Colonic mucosa (tissue), 4 donors: ENCODE results near the gene WDR91. TPM values are rescaled to one million over a fixed set of nuclear protein-coding genes. Genes with fewer than 3 reads are reported as not detected.
A peak's percentile ranks its signal among the peaks of the same experiment; 100 is the strongest.

Source experiments
- DNase-seq: peaks from one replicate; pipeline ENCODE4 v3.0.0-alpha.2; 2020
- H3K27ac ChIP-seq: fragments of 200-600 bp; one replicate; pipeline ENCODE4 v1.8.0; 2021
- H3K27me3 ChIP-seq: fragments of 200-600 bp; one replicate; pipeline ENCODE4 v1.8.0; 2021
- H3K36me3 ChIP-seq: fragments of 200-600 bp; one replicate; pipeline ENCODE4 v1.8.0; 2021
- H3K4me1 ChIP-seq: fragments of 200-600 bp; one replicate; pipeline ENCODE4 v1.8.0; 2021; ENCODE audit warnings: mild to moderate bottlenecking
- H3K4me3 ChIP-seq: fragments of 200-600 bp; one replicate; pipeline ENCODE4 v1.8.0; 2021
- H3K9ac ChIP-seq, 2 donors: one replicate each; pipeline ENCODE4 v1.7.0; 2013; ENCODE audit warnings: control low read depth in 2 of 2, low read depth in 2 of 2, low read length in 2 of 2
- H3K9me3 ChIP-seq: fragments of 200-600 bp; one replicate; pipeline ENCODE4 v1.8.0; 2021
- intact Hi-C: fragments of 100-400 bp; cut with DNase I; formaldehyde crosslinking; loops from one replicate; pipeline ENCODE4 v1.14.1; 2022
- total RNA-seq, 2 donors: library from RNA; stranded (reverse); fragmentation: NEBNext Ultra II Directional in 1 of 2; extraction: Animal tissue kit (Norgen Biotek cat#: 25700) in 1 of 2; gene quantifications; one replicate each; pipeline ENCODE4 v1.2.1, GENCODE V29; 2021
- TF ChIP-seq, protein P1 (sequence below): fragments of 200-600 bp; IDR thresholded peaks from one replicate; pipeline ENCODE4 v1.8.0; 2022; ENCODE audit warnings: antibody characterized with exemption, mild to moderate bottlenecking
- donor health status: healthy.
- donor health status: DM: no; HTN: no; CAD: no.
- donor health status: DM: no; HTN: no; CAD: no.

The WDR91 gene
- total RNA-seq, 2 donors from 2014 or later, result 4.8 to 6.5 TPM

DNA sequence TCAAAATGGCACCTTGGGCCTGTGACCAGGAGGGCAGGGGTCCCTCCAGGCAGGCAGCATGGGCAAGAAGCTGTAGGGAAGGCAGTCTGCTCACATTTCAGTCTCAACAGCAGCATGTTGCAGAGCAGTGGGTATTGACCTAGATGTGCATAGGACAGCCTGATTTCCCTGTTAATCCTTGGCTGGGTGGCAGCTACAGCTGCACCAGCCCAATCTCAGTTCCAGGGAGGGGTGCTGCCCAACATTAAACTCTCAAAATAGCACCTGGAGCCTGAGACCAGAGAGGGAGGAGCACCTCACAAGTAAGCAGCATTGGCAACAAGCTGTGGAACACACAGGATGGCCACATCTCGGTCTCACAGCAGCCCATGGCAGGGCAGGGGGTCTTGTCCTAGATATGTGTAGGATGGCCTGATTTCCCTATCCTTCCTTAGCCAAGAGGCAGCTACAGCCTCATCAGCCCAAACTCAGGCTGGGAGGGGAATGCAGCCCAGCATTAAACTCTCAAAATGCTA lies 53.1 kb downstream of the WDR91 start:
- TF ChIP-seq, protein P1, sequence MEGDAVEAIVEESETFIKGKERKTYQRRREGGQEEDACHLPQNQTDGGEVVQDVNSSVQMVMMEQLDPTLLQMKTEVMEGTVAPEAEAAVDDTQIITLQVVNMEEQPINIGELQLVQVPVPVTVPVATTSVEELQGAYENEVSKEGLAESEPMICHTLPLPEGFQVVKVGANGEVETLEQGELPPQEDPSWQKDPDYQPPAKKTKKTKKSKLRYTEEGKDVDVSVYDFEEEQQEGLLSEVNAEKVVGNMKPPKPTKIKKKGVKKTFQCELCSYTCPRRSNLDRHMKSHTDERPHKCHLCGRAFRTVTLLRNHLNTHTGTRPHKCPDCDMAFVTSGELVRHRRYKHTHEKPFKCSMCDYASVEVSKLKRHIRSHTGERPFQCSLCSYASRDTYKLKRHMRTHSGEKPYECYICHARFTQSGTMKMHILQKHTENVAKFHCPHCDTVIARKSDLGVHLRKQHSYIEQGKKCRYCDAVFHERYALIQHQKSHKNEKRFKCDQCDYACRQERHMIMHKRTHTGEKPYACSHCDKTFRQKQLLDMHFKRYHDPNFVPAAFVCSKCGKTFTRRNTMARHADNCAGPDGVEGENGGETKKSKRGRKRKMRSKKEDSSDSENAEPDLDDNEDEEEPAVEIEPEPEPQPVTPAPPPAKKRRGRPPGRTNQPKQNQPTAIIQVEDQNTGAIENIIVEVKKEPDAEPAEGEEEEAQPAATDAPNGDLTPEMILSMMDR, result no peak
- H3K9me3 ChIP-seq, result no peaks in the 10 kb centered on the region
- intact Hi-C loops, result no loop called here
- H3K27ac ChIP-seq, result no peak overlapping the region
- no peak for DNase-seq
- H3K9ac ChIP-seq, result no peak overlapping the region
- no peak overlapping the region for H3K4me3 ChIP-seq
- no peaks in the 10 kb centered on the region for H3K27me3 ChIP-seq
- H3K4me1 ChIP-seq, result no peaks in the 10 kb centered on the region
- H3K36me3 ChIP-seq, result no peaks in the 10 kb centered on the region

GRCh38 chr7:135156290-135156689 lies 55.0 kb downstream of the WDR91 start:
- H3K36me3 ChIP-seq, result no peaks in the 10 kb centered on the region
- no peaks in the 10 kb centered on the region for H3K4me1 ChIP-seq
- H3K27ac ChIP-seq, result no peak overlapping the region
- H3K27me3 ChIP-seq, result no peaks in the 10 kb centered on the region
- intact Hi-C loops, result no loop called here
- no peak for DNase-seq
- H3K9me3 ChIP-seq, result no peaks in the 10 kb centered on the region
- H3K9ac ChIP-seq, result no peak overlapping the region
- TF ChIP-seq, protein P1, result no peak
- no peak overlapping the region for H3K4me3 ChIP-seq

- Histone ChIP-seq H3K9me3 (no peaks in the 10 kb centered on the region), H3K36me3 (no peaks in the 10 kb centered on the region), H3K4me1 (no peaks in the 10 kb centered on the region), H3K4me3 (no peak overlapping the region), H3K9ac (no peak overlapping the region), H3K27ac (no peak overlapping the region), H3K27me3 (no peaks in the 10 kb centered on the region)
- intact Hi-C loops, result no loop called here
- DNase-seq, result no peak
- TF ChIP-seq, protein P1, result no peak
Measured at GRCh38 chr7:135154734-135155133, 56.6 kb downstream of the WDR91 start.

GRCh38 chr7:135152442-135152841 lies 58.9 kb downstream of the WDR91 start:
- no peak overlapping the region for H3K27ac ChIP-seq
- no peak overlapping the region for H3K9ac ChIP-seq
- TF ChIP-seq, protein P1, result no peak
- H3K36me3 ChIP-seq, result no peaks in the 10 kb centered on the region
- H3K9me3 ChIP-seq, result no peaks in the 10 kb centered on the region
- H3K4me3 ChIP-seq, result no peak overlapping the region
- DNase-seq, result no peak
- no peaks in the 10 kb centered on the region for H3K27me3 ChIP-seq
- H3K4me1 ChIP-seq, result no peaks in the 10 kb centered on the region
- intact Hi-C loops, result no loop called here

DNA sequence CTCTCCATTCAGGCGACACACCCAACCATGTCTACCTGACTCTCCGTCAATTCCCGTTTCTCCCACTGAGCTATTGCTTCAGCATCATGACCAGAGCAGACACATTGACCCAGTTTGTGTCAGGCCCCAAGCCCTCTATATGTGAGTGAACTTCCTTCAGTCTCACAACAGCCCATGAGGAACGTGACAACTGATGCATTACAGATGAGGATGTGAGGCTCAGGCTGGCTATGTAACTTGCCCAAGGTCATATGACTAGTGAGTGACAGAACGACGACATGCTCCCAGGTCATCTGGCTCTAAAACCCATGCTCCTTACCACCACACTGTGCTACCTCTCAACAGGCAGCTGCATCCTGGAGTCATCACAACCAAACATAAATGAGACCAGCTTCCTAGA lies 59.8 kb downstream of the WDR91 start:
- Histone ChIP-seq H3K4me3 (no peak overlapping the region), H3K9me3 (no peaks in the 10 kb centered on the region), H3K36me3 (no peaks in the 10 kb centered on the region), H3K27ac (peak overlapping the region; percentile 10), H3K9ac (no peak overlapping the region), H3K27me3 (no peaks in the 10 kb centered on the region), H3K4me1 (no peaks in the 10 kb centered on the region)
- no peak for DNase-seq
- TF ChIP-seq, protein P1, result no peak
- intact Hi-C loops, result no loop called here
